Left lung (tissue), 14 donors: ENCODE results near the gene BTBD10. TPM values are rescaled to one million over a fixed set of nuclear protein-coding genes. Genes with fewer than 3 reads are reported as not detected.

Source experiments
- ATAC-seq: fragments of 200-7000 bp; cut with Tn5 transposase; one replicate; pipeline ENCODE4 v1.9.1; 2020; ENCODE audit warnings: moderate library complexity
- DNase-seq, 4 donors: peaks; one replicate each; pipeline ENCODE4 v3.0.0-alpha.2; 2013 to 2020
- H3K27ac ChIP-seq, 2 donors: fragments of 200-600 bp; sonication (generic) in 1 of 2; one replicate each; pipeline versions ENCODE4 v1.5.0 to v1.8.0; 2020 to 2021
- H3K27me3 ChIP-seq, 2 donors: fragments of 200-600 bp; sonication (generic) in 1 of 2; one replicate each; pipeline versions ENCODE4 v1.5.0 to v1.8.0; 2020 to 2021
- H3K36me3 ChIP-seq, 2 donors: fragments of 200-600 bp; sonication (generic) in 1 of 2; one replicate each; pipeline versions ENCODE4 v1.5.0 to v1.8.0; 2020 to 2021
- H3K4me1 ChIP-seq, 2 donors: fragments of 200-600 bp; one replicate each; pipeline ENCODE4 v1.8.0; 2021
- H3K4me3 ChIP-seq, 2 donors: fragments of 200-600 bp; sonication (generic) in 1 of 2; one replicate each; pipeline versions ENCODE4 v1.5.0 to v1.8.0; 2020 to 2021; ENCODE audit warnings: mild to moderate bottlenecking in 1 of 2
- H3K9me3 ChIP-seq, 2 donors: fragments of 200-600 bp; sonication (generic) in 1 of 2; one replicate each; pipeline versions ENCODE4 v1.5.0 to v1.8.0; 2020 to 2021
- CTCF ChIP-seq, 2 donors: fragments of 200-600 bp; sonication (generic) in 1 of 2; IDR thresholded peaks; one replicate each; pipeline versions ENCODE4 v1.5.0 to v1.8.0; 2021; ENCODE audit warnings: antibody characterized with exemption in 2 of 2
- intact Hi-C, 2 donors: fragments of 100-400 bp; cut with DNase I; formaldehyde crosslinking; loops; one replicate each; pipeline versions ENCODE4 v1.11.2 to v1.14.2; 2022
- long read RNA-seq, 12 donors: library from polyadenylated mRNA in 2 of 12; unstranded in 2 of 12; transcript quantifications; one replicate each; pipeline ENCODE4 v2.0.0 and lab custom pipeline, GENCODE V29; 2019 to 2026
- polyA plus RNA-seq, 6 donors: library from polyadenylated mRNA; unstranded; fragments of 120-200 nt; gene quantifications; one replicate each; pipeline ENCODE4 v1.2.1, GENCODE V29; 2013; ENCODE audit not compliant: insufficient read length in 6 of 6
- total RNA-seq, 2 donors: library from RNA; stranded (reverse); fragmentation: NEBNext Ultra II Directional; extraction: Animal tissue kit (Norgen Biotek cat#: 25700); gene quantifications; one replicate each; pipeline ENCODE4 v1.2.1, GENCODE V29; 2021
- donor health status: DM: no; HTN: yes; CAD: no.
- donor health status: DM: no; HTN: no; CAD: no.

BTBD10 gene
- 10 to 100 TPM; 24.8 to 25.9 TPM for total RNA-seq
- 10 to 100 TPM; 31.8 to 39.9 (median 36.6) TPM for polyA plus RNA-seq
- long read RNA-seq, donor 1, partial matches to known transcripts: 0 of 6 reads
- long read RNA-seq, donor 1, other reads (novel, unspliced or antisense): 0 of 6 reads
- long read RNA-seq, donor 2, partial matches to known transcripts: 0 of 7 reads
- long read RNA-seq, donor 2, other reads (novel, unspliced or antisense): 0 of 7 reads
- long read RNA-seq, donor 3, transcript BTBD10-208 (8 exons, 1,662 nt): major isoform, 5 of 8 reads
- long read RNA-seq, donor 3, partial matches to known transcripts: 0 of 8 reads
- long read RNA-seq, donor 3, other reads (novel, unspliced or antisense): 0 of 8 reads
- long read RNA-seq, donor 4, partial matches to known transcripts: 4 of 11 reads
- long read RNA-seq, donor 4, other reads (novel, unspliced or antisense): 2 of 11 reads
- long read RNA-seq, donor 5, transcript BTBD10-201 (9 exons, 2,504 nt): major isoform, 5 of 10 reads
- long read RNA-seq, donor 5, transcript BTBD10-208 (8 exons, 1,662 nt): major isoform, 5 of 10 reads
- long read RNA-seq, donor 5, partial matches to known transcripts: 0 of 10 reads
- long read RNA-seq, donor 5, other reads (novel, unspliced or antisense): 0 of 10 reads
- long read RNA-seq, donor 6, transcript BTBD10-201 (9 exons, 2,504 nt): minor isoform, 5 of 12 reads
- long read RNA-seq, donor 6, transcript BTBD10-208 (8 exons, 1,662 nt): major isoform, 7 of 12 reads
- long read RNA-seq, donor 6, partial matches to known transcripts: 0 of 12 reads
- long read RNA-seq, donor 6, other reads (novel, unspliced or antisense): 0 of 12 reads
- long read RNA-seq, donor 7, partial matches to known transcripts: 0 of 6 reads
- long read RNA-seq, donor 7, other reads (novel, unspliced or antisense): 0 of 6 reads
- long read RNA-seq, donor 8, partial matches to known transcripts: 0 of 5 reads
- long read RNA-seq, donor 8, other reads (novel, unspliced or antisense): 0 of 5 reads
- long read RNA-seq, donor 9: 0 reads
- long read RNA-seq, donor 10, partial matches to known transcripts: 2 of 5 reads
- long read RNA-seq, donor 10, other reads (novel, unspliced or antisense): 2 of 5 reads
- long read RNA-seq, donor 11, transcript BTBD10-208 (8 exons, 1,662 nt): major isoform, 5 of 11 reads
- long read RNA-seq, donor 11, transcript BTBD10-201 (9 exons, 2,504 nt): major isoform, 5 of 11 reads
- long read RNA-seq, donor 11, partial matches to known transcripts: 0 of 11 reads
- long read RNA-seq, donor 11, other reads (novel, unspliced or antisense): 0 of 11 reads
- long read RNA-seq, donor 12, partial matches to known transcripts: 0 of 3 reads
- long read RNA-seq, donor 12, other reads (novel, unspliced or antisense): 0 of 3 reads

GRCh38 chr11:13462901-13463778 is at the start of gene BTBD10:
Gene BTBD10 (minus strand): TSS chr11:13463222. CDS start chr11:13445124, 18,098 bp downstream.
- peak; percentile 95 to 98 (median 96) for DNase-seq
- intact Hi-C loops: no loop called here
- no peaks in the 10 kb centered on the region for H3K27me3 ChIP-seq
- peaks cover 4 to 41% of the 10 kb centered on the region in 2 donors for H3K4me1 ChIP-seq
- H3K9me3 ChIP-seq: no peaks in the 10 kb centered on the region
- H3K36me3 ChIP-seq: no peaks in the 10 kb centered on the region
- peak within 1 kb of the TSS; percentile 86 to 96 for H3K27ac ChIP-seq
- peak in 1 of 2 donors; percentile 20 for TF ChIP-seq CTCF (IDR thresholded peaks at IDR 0.05)
- H3K4me3 ChIP-seq: peak within 1 kb of the TSS; percentile 77 to 93
- peak; percentile 98 for ATAC-seq

GRCh38 chr11:13503393-13503792 is 40.4 kb upstream of the BTBD10 start:
- DNase-seq: no peak
- TF ChIP-seq CTCF (IDR thresholded peaks at IDR 0.05): no peak
- no peaks in the 10 kb centered on the region for H3K9me3 ChIP-seq
- no peak for ATAC-seq
- H3K4me3 ChIP-seq: no peak overlapping the region
- intact Hi-C loops: no loop called here
- no peaks in the 10 kb centered on the region for H3K4me1 ChIP-seq
- no peaks in the 10 kb centered on the region for H3K36me3 ChIP-seq
- H3K27me3 ChIP-seq: peaks cover 0 to 3% of the 10 kb centered on the region in 2 donors
- no peak overlapping the region for H3K27ac ChIP-seq

GRCh38 chr11:13502492-13502891 is 39.5 kb upstream of the BTBD10 start:
- Histone ChIP-seq H3K27ac (no peak overlapping the region), H3K9me3 (no peaks in the 10 kb centered on the region), H3K4me1 (no peaks in the 10 kb centered on the region), H3K27me3 (peaks cover 0 to 3% of the 10 kb centered on the region in 2 donors), H3K36me3 (no peaks in the 10 kb centered on the region), H3K4me3 (no peak overlapping the region)
- intact Hi-C loops: no loop called here
- TF ChIP-seq CTCF (IDR thresholded peaks at IDR 0.05): no peak
- ATAC-seq (no peak), DNase-seq (no peak)

- Histone ChIP-seq H3K4me1 (no peaks in the 10 kb centered on the region), H3K9me3 (no peaks in the 10 kb centered on the region), H3K27me3 (peaks cover 0 to 9% of the 10 kb centered on the region in 2 donors), H3K36me3 (no peaks in the 10 kb centered on the region), H3K27ac (no peak within 1 kb of the TSS), H3K4me3 (no peak within 1 kb of the TSS)
- TF ChIP-seq CTCF (IDR thresholded peaks at IDR 0.05): no peak
- DNase-seq (no peak), ATAC-seq (no peak)
- intact Hi-C loops: no loop called here
Observed at GRCh38 chr11:13495929-13496328, 32.9 kb upstream of the BTBD10 start, which contains the start of gene PTH. Gene PTH (minus strand): TSS chr11:13495997. CDS start chr11:13492855, 3,142 bp downstream.
